H7 (cell line): Measurements from ENCODE around the gene ATP6V0E2. TPM values are rescaled to one million over a fixed set of nuclear protein-coding genes. Genes with fewer than 3 reads are reported as not detected.

Experiments used
- DNase-seq: peaks from one replicate; pipeline ENCODE4 v3.0.0; 2012
- H3K27me3 ChIP-seq: 2 replicates; pipeline ENCODE4 v1.6.0; 2011; ENCODE audit warnings: mild to moderate bottlenecking, low read length; ENCODE audit not compliant: control insufficient read depth, insufficient read depth
- H3K36me3 ChIP-seq: replicated peaks from 2 replicates; pipeline ENCODE4 v1.5.1; 2011; ENCODE audit warnings: low read length; ENCODE audit not compliant: control insufficient read depth, insufficient read depth
- H3K4me3 ChIP-seq: 2 replicates; pipeline ENCODE4 v1.5.1; 2011; ENCODE audit warnings: low read depth, mild to moderate bottlenecking, control low read depth, low read length, moderate library complexity; ENCODE audit not compliant: insufficient read depth
- total RNA-seq: library from RNA; depleted of rRNA; stranded (reverse); fragments of >200 nt; shearing (Covaris generic); gene quantifications from 2 replicates; pipeline ENCODE4 v1.2.3, GENCODE V29; 2014

Gene ATP6V0E2
- total RNA-seq, 1 experiment from 2014 or later: 20.2 TPM

- no peaks in the 10 kb centered on the region for H3K36me3 ChIP-seq
- H3K4me3 ChIP-seq: no peak overlapping the region
- H3K27me3 ChIP-seq: no peaks in the 10 kb centered on the region
- peak; percentile 75 for DNase-seq
Measured at GRCh38 chr7:149850007-149850594, 23.7 kb upstream of the ATP6V0E2 start.

DNA sequence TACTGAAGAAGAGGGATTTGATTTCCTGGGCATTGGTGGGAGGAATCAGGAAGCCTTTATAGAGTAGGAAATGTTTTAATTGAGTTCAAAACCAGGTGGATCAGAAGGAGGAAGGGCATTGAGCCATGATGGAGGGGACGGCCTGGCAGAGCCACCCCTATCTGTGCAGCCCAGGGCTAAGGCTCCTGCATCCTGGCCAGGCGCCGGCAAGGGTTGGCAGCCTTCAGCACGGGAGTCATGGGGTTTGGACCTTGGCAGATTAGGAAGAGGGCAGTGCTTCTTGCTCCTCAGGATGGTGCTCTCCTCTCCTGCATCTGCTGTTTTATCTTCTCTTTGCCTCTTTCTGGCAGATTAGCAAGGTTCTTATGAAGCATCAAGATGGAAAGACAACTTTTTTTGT, 23.1 kb upstream of the ATP6V0E2 start:
- no peaks in the 10 kb centered on the region for H3K27me3 ChIP-seq
- H3K4me3 ChIP-seq: no peak overlapping the region
- H3K36me3 ChIP-seq: no peaks in the 10 kb centered on the region
- DNase-seq: no peak

GRCh38 chr7:149851449-149851848, 22.3 kb upstream of the ATP6V0E2 start:
- Histone ChIP-seq H3K27me3 (no peaks in the 10 kb centered on the region), H3K4me3 (no peak overlapping the region), H3K36me3 (no peaks in the 10 kb centered on the region)
- no peak for DNase-seq

DNA sequence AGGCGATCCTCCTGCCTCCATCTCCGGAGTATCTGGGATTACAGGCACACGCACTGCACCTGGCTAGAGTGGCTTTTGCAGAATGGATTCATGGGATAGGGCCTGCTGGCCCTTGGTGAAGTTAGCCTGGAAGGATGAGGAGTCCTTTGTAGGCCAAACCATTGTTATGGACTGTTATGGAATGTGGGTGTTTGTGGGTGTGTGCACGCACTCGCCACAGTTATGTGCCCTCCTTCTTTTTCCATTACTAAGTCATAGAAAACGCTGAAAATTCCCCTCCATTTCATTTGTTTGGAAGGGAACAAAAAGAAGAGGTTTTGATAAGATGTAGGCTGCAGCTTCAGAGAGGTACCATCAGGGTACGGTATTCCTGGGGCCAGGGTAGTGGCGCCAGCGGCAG, 20.6 kb upstream of the ATP6V0E2 start:
- H3K27me3 ChIP-seq: no peaks in the 10 kb centered on the region
- DNase-seq: no peak
- no peaks in the 10 kb centered on the region for H3K36me3 ChIP-seq
- H3K4me3 ChIP-seq: no peak overlapping the region

- no peaks in the 10 kb centered on the region for H3K36me3 ChIP-seq
- peak; percentile 78 for DNase-seq
- no peaks in the 10 kb centered on the region for H3K27me3 ChIP-seq
- no peak overlapping the region for H3K4me3 ChIP-seq
Measured at GRCh38 chr7:149854611-149855360, 19.0 kb upstream of the ATP6V0E2 start.

DNA sequence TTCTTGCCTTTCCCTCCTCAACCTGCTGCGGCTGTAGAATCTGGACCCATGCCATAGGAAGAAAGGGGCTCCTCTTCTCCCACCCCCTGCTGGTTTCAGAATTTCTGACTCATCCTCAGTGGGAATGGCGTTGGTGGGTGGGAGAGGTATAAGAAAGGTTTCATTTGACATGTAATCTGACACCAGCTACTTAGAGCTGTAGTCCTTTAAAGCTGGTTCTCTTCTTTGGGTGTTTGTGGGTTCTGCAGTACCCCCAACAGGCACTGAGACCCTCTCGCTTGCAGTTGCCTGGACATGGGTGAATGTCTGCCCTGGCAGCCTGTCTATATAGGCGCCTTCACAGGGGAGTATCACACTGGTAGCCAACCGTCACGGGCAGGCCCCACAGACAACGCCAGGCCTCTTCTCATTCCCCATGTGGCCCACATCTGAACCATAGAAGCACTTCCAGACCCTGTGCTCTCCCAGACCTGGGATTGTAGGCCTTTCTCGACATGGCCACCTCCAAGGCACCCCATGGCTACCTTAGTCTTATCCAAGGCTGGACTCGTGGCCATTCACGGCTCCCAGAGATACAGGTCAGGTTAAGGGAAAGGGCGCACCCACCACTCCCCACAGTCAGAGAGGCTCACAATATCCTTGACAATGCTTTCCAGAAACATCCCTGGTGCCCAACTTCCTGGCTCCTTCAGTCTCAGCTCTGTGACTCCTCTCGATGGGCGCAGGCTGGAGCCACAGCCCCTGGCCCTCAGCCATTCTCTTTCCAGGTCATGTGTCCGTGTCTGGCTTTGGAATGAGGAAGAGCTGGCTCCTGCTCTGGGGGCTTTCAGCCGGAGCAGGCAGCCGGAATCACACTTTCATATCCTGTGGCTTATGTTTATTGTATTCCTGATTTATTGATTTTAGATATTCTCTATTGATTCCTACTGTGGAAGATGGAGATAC, 18.1 kb upstream of the ATP6V0E2 start:
- DNase-seq: peak; percentile 83
- Histone ChIP-seq H3K4me3 (no peak overlapping the region), H3K27me3 (no peaks in the 10 kb centered on the region), H3K36me3 (no peaks in the 10 kb centered on the region)

DNA sequence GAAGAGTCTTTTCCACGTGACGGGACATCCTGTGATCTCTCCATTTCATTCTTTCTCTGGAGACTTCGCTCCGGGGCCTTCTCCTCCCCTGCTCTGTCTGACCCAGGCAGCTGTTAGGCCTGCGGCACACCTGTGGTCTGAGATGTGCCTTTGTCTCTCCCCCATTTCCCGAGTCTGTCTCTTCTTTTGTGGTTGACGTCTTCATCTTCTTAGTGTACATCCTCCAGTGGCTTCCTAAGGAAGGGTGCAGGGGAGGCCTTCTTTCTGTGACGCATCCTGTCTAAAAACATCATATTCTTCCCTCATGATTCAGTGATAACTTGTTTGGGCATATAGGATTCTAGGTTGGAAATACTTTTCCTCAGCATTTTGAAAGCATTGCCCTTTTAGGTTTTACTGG, 17.2 kb upstream of the ATP6V0E2 start:
- H3K27me3 ChIP-seq: no peaks in the 10 kb centered on the region
- H3K4me3 ChIP-seq: no peak overlapping the region
- no peak for DNase-seq
- no peaks in the 10 kb centered on the region for H3K36me3 ChIP-seq

GRCh38 chr7:149859369-149859768, 14.4 kb upstream of the ATP6V0E2 start:
- H3K36me3 ChIP-seq: no peaks in the 10 kb centered on the region
- no peaks in the 10 kb centered on the region for H3K27me3 ChIP-seq
- no peak overlapping the region for H3K4me3 ChIP-seq
- DNase-seq: no peak

- Histone ChIP-seq H3K4me3 (no peak overlapping the region), H3K27me3 (no peaks in the 10 kb centered on the region), H3K36me3 (no peaks in the 10 kb centered on the region)
- no peak for DNase-seq
Measured at GRCh38 chr7:149859876-149860275, 13.9 kb upstream of the ATP6V0E2 start.

DNA sequence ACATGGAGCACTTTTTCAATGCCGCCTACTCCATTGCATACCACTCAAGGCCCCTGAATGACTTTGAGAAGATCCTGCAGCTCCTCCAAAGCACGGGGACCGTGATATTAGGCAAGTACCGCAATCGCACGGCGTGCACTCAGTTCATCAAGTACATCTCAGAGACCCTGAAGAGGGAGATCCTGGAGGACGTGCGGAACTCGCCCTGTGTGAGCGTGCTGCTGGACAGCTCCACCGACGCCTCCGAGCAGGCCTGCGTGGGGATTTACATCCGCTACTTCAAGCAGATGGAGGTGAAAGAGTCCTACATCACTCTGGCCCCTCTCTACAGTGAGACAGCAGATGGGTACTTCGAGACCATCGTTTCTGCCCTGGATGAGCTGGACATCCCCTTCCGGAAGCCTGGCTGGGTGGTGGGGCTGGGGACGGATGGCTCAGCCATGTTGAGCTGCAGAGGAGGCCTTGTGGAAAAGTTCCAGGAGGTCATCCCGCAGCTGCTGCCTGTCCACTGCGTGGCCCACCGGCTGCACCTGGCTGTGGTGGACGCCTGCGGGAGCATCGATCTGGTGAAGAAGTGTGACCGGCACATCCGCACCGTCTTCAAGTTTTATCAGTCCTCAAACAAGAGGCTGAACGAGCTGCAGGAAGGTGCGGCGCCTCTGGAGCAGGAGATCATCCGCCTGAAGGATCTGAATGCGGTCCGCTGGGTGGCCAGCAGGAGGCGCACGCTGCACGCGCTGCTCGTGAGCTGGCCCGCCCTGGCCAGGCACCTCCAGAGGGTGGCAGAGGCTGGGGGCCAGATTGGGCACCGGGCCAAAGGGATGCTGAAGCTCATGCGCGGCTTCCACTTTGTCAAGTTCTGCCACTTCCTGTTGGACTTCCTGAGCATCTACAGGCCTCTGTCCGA, 12.7 kb upstream of the ATP6V0E2 start:
- H3K27me3 ChIP-seq: no peaks in the 10 kb centered on the region
- no peaks in the 10 kb centered on the region for H3K36me3 ChIP-seq
- H3K4me3 ChIP-seq: no peak overlapping the region
- DNase-seq: peak; percentile 95

GRCh38 chr7:149861728-149862045, 12.1 kb upstream of the ATP6V0E2 start:
- Histone ChIP-seq H3K27me3 (no peaks in the 10 kb centered on the region), H3K36me3 (no peaks in the 10 kb centered on the region), H3K4me3 (no peak overlapping the region)
- no peak for DNase-seq

- Histone ChIP-seq H3K27me3 (no peaks in the 10 kb centered on the region), H3K36me3 (no peaks in the 10 kb centered on the region), H3K4me3 (no peak overlapping the region)
- no peak for DNase-seq
Measured at GRCh38 chr7:149862156-149862555, 11.6 kb upstream of the ATP6V0E2 start.

DNA sequence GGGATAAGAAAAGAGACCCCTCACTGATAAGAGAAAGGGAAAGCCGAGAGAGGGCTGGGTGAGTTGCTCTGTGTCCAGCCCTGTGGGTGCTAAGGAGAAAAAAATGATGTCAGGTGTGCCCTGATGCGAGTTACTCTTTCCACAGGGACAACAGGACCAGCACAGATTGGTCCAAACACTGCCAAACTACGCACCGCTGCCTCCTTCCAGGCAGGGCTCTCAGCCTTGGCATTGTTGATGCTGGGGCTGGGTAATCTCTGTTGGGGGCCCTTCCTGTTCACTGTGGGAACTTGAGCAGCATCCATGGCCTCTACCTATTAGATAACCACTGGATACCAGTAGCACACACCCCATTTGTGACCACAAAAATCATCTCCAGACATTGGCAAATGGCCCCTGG, 10.3 kb upstream of the ATP6V0E2 start:
- Histone ChIP-seq H3K36me3 (no peaks in the 10 kb centered on the region), H3K4me3 (no peak overlapping the region), H3K27me3 (no peaks in the 10 kb centered on the region)
- no peak for DNase-seq

DNA sequence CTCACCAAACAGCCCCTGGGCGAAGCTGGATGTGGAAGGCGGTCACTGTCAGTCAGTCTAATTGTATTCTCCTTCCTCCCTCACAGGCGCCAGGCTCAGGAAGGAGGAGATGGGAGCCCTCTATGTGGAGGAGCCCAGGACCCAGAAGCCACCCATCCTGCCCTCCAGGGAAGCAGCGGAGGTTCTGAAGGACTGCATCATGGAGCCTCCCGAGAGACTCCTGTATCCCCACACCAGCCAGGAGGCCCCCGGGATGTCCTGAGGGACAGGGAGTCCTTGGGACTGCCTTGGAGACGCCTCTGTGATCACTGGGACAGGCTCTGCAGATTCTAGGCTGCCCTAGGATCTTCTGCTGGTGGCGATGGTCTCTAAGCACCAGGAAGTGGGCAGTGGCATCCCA, 9.7 kb upstream of the ATP6V0E2 start:
- Histone ChIP-seq H3K27me3 (no peaks in the 10 kb centered on the region), H3K36me3 (no peaks in the 10 kb centered on the region), H3K4me3 (no peak overlapping the region)
- no peak for DNase-seq
